ENCODE measurements around the gene SHOC2.

DNA sequence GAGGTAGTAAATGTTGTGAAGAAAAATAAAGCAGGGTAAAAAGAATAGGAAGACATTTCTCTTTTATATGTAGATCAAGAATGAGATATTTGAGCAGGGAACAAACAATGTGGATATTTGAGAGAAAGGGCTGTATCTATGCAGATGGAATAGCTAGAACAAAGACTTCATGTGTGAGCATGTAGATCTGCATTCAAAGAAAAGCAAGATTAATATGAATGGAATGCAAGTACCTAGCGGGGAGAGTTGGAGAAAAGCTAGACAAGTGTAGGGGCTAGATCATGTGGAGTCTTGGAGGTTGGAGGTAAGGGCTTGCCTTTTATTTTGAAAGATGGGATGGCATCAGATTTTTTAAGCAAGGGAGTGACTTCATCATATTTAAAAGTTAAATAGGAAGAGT, 27.1 kb downstream of the SHOC2 start:
- no peak for TF ChIP-seq POLR2AphosphoS5 (IDR thresholded peaks at IDR 0.05; ENCODE audit: low read depth, low read length)
- no peak for TF ChIP-seq POLR2A (IDR thresholded peaks at IDR 0.05; ENCODE audit: low read depth, low read length)
- no peak for TF ChIP-seq TAF1 (IDR thresholded peaks at IDR 0.05; ENCODE audit: borderline replicate concordance, low read depth, low read length)

All from GM12892 (cell line).